Left lung (tissue), 10 donors: ENCODE data around the gene ADAM19. TPM values are rescaled to one million over a fixed set of nuclear protein-coding genes. Genes with fewer than 3 reads are reported as not detected.

ENCODE experiments used
- ATAC-seq: fragments of 200-7000 bp; cut with Tn5 transposase; one replicate; pipeline ENCODE4 v1.9.1; 2020; ENCODE audit warnings: moderate library complexity
- DNase-seq, 4 donors: peaks; one replicate each; pipeline ENCODE4 v3.0.0-alpha.2; 2013 to 2020
- H3K27ac ChIP-seq, 2 donors: fragments of 200-600 bp; sonication (generic) in 1 of 2; one replicate each; pipeline versions ENCODE4 v1.5.0 to v1.8.0; 2020 to 2021
- H3K27me3 ChIP-seq, 2 donors: fragments of 200-600 bp; sonication (generic) in 1 of 2; one replicate each; pipeline versions ENCODE4 v1.5.0 to v1.8.0; 2020 to 2021
- H3K36me3 ChIP-seq, 2 donors: fragments of 200-600 bp; sonication (generic) in 1 of 2; one replicate each; pipeline versions ENCODE4 v1.5.0 to v1.8.0; 2020 to 2021
- H3K4me1 ChIP-seq, 2 donors: fragments of 200-600 bp; one replicate each; pipeline ENCODE4 v1.8.0; 2021
- H3K4me3 ChIP-seq, 2 donors: fragments of 200-600 bp; sonication (generic) in 1 of 2; one replicate each; pipeline versions ENCODE4 v1.5.0 to v1.8.0; 2020 to 2021; ENCODE audit warnings: mild to moderate bottlenecking in 1 of 2
- H3K9me3 ChIP-seq, 2 donors: fragments of 200-600 bp; sonication (generic) in 1 of 2; one replicate each; pipeline versions ENCODE4 v1.5.0 to v1.8.0; 2020 to 2021
- CTCF ChIP-seq, 2 donors: fragments of 200-600 bp; sonication (generic) in 1 of 2; IDR thresholded peaks; one replicate each; pipeline versions ENCODE4 v1.5.0 to v1.8.0; 2021; ENCODE audit warnings: antibody characterized with exemption in 2 of 2
- intact Hi-C, 2 donors: fragments of 100-400 bp; cut with DNase I; formaldehyde crosslinking; loops; one replicate each; pipeline versions ENCODE4 v1.11.2 to v1.14.2; 2022
- polyA plus RNA-seq, 6 donors: library from polyadenylated mRNA; unstranded; fragments of 120-200 nt; gene quantifications; one replicate each; pipeline ENCODE4 v1.2.1, GENCODE V29; 2013; ENCODE audit not compliant: insufficient read length in 6 of 6
- total RNA-seq, 2 donors: library from RNA; stranded (reverse); fragmentation: NEBNext Ultra II Directional; extraction: Animal tissue kit (Norgen Biotek cat#: 25700); gene quantifications; one replicate each; pipeline ENCODE4 v1.2.1, GENCODE V29; 2021
- donor health status: DM: no; HTN: yes; CAD: no.
- donor health status: DM: no; HTN: no; CAD: no.

ADAM19 gene
- total and polyA plus RNA-seq, 8 donors, result 14.9 to 21.5 (median 19.2) TPM

- Histone ChIP-seq H3K27ac (no peak overlapping the region), H3K4me3 (no peak overlapping the region), H3K27me3 (peaks cover 16 to 35% of the 10 kb centered on the region in 2 donors), H3K9me3 (no peaks in the 10 kb centered on the region), H3K4me1 (peaks cover 0 to 10% of the 10 kb centered on the region in 2 donors), H3K36me3 (no peaks in the 10 kb centered on the region)
- DNase-seq, result no peak
- intact Hi-C loops, result no loop called here
- no peak for TF ChIP-seq CTCF (IDR thresholded peaks at IDR 0.05)
- ATAC-seq, result no peak
Observed at GRCh38 chr5:157456301-157456700, 119.3 kb downstream of the ADAM19 start.

GRCh38 chr5:157455057-157455456, 120.5 kb downstream of the ADAM19 start:
- intact Hi-C loops, result no loop called here
- no peak overlapping the region for H3K27ac ChIP-seq
- H3K4me1 ChIP-seq, result peaks cover 0 to 4% of the 10 kb centered on the region in 2 donors
- peaks cover 5 to 23% of the 10 kb centered on the region in 2 donors for H3K27me3 ChIP-seq
- no peak overlapping the region for H3K4me3 ChIP-seq
- no peak for DNase-seq
- ATAC-seq, result no peak
- H3K9me3 ChIP-seq, result no peaks in the 10 kb centered on the region
- TF ChIP-seq CTCF (IDR thresholded peaks at IDR 0.05), result no peak
- H3K36me3 ChIP-seq, result no peaks in the 10 kb centered on the region

- intact Hi-C loops, result no loop called here
- Histone ChIP-seq H3K9me3 (no peaks in the 10 kb centered on the region), H3K4me3 (no peak overlapping the region), H3K27ac (no peak overlapping the region), H3K36me3 (no peaks in the 10 kb centered on the region), H3K27me3 (peaks cover 0 to 15% of the 10 kb centered on the region in 2 donors), H3K4me1 (no peaks in the 10 kb centered on the region)
- ATAC-seq (no peak), DNase-seq (no peak)
- no peak for TF ChIP-seq CTCF (IDR thresholded peaks at IDR 0.05)
Observed at GRCh38 chr5:157454273-157454672, 121.3 kb downstream of the ADAM19 start.

GRCh38 chr5:157451806-157452205, 123.8 kb downstream of the ADAM19 start:
- no peak overlapping the region for H3K4me3 ChIP-seq
- no peaks in the 10 kb centered on the region for H3K4me1 ChIP-seq
- no peak for TF ChIP-seq CTCF (IDR thresholded peaks at IDR 0.05)
- no peak for ATAC-seq
- no peaks in the 10 kb centered on the region for H3K9me3 ChIP-seq
- H3K27me3 ChIP-seq, result peaks cover 0 to 9% of the 10 kb centered on the region in 2 donors
- H3K36me3 ChIP-seq, result no peaks in the 10 kb centered on the region
- no peak overlapping the region for H3K27ac ChIP-seq
- intact Hi-C loops, result no loop called here
- DNase-seq, result no peak

GRCh38 chr5:157450024-157450423, 125.6 kb downstream of the ADAM19 start:
- DNase-seq (no peak), ATAC-seq (no peak)
- intact Hi-C loops, result no loop called here
- no peak overlapping the region for H3K27ac ChIP-seq
- no peaks in the 10 kb centered on the region for H3K9me3 ChIP-seq
- no peak for TF ChIP-seq CTCF (IDR thresholded peaks at IDR 0.05)
- no peaks in the 10 kb centered on the region for H3K36me3 ChIP-seq
- no peaks in the 10 kb centered on the region for H3K4me1 ChIP-seq
- no peak overlapping the region for H3K4me3 ChIP-seq
- H3K27me3 ChIP-seq, result peaks cover 0 to 6% of the 10 kb centered on the region in 2 donors
